HG02938 (cell line): ENCODE data around the gene SWSAP1.
"Not testable (repeated sequence)": the region's sequence is repeated elsewhere in the genome, so short reads cannot be mapped to it uniquely, and the experiment has no call there.

Experiments
- ATAC-seq: cut with Tn5 transposase; IDR thresholded peaks from one replicate; pipeline ENCODE4 v1.9.1; 2021; ENCODE audit warnings: mild to moderate bottlenecking, moderate library complexity; ENCODE audit not compliant: unreplicated experiment

The SWSAP1 gene

DNA sequence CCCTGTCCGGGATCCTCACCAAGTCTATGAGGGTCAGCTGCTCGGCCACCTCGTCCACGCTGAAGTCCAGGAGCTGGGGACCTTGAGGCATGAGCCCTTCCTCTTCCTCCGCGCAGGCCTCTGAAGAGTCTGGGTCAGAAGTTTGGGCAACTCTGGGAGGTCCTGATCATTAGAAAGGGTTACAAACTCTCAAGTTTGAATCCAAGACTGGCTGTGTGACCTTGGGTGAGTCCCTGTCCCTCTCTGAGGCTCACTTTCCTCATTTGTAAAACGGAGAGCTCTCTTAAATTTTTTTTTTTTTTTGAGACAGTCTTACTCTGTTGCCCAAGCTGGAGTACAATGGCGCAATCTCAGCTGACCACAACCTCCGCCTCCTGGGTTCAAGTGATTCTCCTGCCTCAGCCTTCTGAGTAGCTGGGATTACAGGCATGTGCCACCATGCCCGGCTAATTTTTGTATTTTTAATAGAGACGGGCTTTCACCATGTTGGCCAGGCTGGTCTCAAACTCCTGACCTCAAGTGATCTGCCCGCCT, 32.3 kb downstream of the SWSAP1 start:
- not testable (repeated sequence) for ATAC-seq

GRCh38 chr19:11408591-11408990, 34.1 kb downstream of the SWSAP1 start:
- ATAC-seq, result no peak

DNA sequence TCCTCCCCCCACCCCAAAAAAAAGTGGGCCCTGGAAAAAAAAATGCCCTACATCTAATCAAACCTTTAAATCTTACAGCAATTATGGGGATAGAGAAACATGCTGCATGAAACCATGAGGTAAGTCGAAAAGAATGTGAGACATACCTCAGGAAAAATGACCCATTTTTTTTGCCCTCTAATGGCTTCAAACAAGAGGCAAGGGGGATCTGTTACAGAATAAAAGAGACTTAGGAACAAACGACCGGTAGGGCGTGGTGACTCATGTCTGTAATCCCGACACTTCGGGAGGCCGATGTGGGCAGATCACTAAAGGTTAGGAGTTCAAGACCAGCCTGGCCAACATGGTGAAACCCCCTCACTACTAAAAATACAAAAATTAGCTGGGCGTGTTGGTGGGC, 36.2 kb downstream of the SWSAP1 start:
- ATAC-seq, result no peak

DNA sequence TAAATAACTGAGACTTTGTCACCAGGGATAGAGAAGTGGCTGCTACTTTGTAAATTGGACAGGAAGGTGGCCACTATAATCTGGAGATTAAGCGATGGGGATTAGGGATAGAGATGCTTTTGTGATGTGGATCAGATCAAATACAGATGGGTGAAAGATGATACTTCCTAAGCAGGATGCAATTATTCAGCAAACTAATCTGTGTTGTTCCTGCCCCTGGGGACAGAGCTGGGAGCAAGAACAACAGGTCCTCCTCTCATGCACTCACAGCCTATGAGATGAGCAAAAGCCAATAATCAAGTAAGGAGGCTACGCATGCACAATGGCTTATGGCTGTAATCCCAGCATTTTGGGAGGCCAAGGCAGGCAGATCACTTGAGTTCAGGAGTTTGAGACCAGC, 40.1 kb downstream of the SWSAP1 start:
- ATAC-seq, result no peak

DNA sequence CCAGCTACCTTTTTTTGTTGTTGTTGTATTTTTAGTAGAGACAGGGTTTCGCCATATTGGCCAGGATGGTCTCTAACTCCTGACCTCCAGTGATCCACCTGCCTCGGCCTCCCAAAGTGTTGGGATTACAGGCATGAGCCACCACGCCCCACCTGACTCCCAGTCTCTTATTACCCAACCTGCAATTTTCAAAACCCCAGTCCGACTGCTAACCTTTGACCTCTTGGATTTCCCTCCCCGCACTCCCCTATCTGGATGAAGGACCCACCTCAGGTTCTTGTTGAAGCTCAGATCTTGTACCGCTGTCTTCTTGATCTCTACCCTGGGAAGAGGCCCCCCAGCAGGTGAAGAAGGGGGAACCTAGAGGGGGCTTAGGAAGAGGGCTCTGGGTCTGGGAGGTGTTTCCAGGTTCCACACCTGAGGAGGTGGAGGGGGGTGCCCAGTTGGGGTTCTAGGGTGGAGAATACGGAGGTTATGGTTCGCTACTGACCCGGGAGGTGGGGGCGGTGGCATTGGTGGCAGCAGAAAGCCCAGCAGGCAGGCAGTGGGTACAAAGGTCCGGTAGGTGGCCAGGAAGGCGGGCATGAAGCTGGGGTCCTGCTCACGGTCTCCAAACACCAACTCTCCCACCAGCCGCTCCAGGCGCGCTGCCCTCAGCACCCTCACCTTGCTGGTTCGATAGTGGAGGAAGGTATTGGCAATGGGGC, 42.0 kb downstream of the SWSAP1 start:
- no peak for ATAC-seq

DNA sequence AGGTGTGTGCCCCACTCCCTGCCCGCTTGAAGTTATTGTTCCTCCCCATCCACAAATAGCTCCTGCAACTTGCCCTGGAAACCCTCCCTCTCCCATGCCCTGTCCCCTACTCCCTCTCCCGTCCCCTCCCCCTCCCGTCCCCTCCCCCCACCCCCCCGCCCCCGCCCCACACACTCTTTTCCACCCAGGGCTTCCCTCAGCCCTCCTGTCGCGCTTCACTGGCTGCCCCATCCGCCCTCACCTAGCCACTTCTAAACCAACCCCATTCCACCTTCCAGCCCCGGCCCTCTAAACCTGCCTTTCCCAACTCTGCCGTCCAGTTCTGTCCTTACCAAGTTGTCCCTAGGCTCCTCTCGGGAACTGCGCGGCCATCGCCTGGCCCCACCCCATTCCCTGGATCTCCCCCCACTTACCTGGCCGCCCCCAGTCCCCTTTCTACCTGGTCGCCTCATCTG, 43.7 kb downstream of the SWSAP1 start:
- ATAC-seq, result no peak

GRCh38 chr19:11418549-11419506, 44.4 kb downstream of the SWSAP1 start, which contains the start of gene RGL3:
RGL3 (minus strand) TSS chr19:11419314; CDS start chr19:11419278, 36 bp downstream.
- ATAC-seq, result no peak

GRCh38 chr19:11420429-11421370, 46.2 kb downstream of the SWSAP1 start:
- no peak for ATAC-seq

DNA sequence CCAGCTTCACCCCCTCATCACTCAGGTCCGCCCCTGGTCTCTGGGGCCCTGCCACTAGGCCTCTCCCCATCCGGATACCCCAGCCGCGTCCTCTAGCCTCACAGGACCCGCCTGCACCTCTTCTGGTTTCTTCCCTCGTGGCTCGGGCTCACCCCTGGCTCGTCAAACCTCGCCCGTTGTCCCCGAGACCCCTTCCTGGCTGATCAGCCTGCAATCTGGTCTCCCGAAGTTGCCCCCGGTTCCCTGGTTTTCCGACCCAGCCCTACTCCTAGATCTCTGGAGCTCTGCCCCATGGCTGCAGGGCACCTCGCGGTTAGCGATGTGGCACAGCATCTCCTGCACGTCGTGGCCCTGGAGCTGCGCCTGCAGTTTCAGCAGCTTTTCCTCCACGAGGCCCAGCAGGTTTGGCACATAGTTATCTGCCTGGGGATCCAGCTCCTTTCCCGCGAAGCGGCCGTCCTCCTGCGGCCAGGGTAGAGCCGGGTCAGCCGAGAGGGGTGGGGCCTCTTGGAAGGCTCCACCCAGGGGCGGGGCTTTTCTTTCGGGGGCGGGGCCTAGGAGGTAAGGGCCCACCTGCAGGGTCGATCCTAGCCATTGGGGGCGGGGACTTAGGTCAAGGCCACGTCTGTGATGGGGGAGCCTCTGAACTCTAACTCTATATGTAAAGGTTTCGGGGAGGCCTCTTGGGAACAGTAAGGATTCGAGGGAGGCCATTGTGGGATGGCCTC, 47.1 kb downstream of the SWSAP1 start:
- no peak for ATAC-seq

- ATAC-seq, result no peak
Observed at GRCh38 chr19:11422163-11423065, 47.9 kb downstream of the SWSAP1 start.

GRCh38 chr19:11423164-11423790, 48.8 kb downstream of the SWSAP1 start:
- ATAC-seq, result no peak

DNA sequence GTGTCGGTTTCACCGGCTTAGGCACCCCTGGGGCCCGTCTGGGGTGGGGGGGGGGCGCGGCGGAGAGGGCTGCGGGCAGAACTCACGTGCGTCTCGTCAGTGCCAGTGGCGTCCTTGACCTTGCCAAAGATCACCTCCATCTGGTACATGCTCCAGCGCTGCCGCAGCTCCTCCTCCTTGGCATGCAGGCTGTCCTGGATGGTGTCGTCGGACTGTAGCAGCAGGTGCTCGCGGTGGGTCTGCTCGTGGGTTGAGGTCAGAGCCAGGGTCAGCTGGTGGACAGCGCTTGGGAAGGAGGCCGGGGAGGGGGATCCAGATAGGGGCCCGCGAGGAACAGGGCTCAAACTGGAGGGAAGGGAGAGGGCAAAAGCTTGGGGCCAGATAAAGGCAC, 49.3 kb downstream of the SWSAP1 start:
- ATAC-seq, result no peak
